ENCODE results near the gene PEF1.

PEF1 gene, protein sequence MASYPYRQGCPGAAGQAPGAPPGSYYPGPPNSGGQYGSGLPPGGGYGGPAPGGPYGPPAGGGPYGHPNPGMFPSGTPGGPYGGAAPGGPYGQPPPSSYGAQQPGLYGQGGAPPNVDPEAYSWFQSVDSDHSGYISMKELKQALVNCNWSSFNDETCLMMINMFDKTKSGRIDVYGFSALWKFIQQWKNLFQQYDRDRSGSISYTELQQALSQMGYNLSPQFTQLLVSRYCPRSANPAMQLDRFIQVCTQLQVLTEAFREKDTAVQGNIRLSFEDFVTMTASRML

DNA sequence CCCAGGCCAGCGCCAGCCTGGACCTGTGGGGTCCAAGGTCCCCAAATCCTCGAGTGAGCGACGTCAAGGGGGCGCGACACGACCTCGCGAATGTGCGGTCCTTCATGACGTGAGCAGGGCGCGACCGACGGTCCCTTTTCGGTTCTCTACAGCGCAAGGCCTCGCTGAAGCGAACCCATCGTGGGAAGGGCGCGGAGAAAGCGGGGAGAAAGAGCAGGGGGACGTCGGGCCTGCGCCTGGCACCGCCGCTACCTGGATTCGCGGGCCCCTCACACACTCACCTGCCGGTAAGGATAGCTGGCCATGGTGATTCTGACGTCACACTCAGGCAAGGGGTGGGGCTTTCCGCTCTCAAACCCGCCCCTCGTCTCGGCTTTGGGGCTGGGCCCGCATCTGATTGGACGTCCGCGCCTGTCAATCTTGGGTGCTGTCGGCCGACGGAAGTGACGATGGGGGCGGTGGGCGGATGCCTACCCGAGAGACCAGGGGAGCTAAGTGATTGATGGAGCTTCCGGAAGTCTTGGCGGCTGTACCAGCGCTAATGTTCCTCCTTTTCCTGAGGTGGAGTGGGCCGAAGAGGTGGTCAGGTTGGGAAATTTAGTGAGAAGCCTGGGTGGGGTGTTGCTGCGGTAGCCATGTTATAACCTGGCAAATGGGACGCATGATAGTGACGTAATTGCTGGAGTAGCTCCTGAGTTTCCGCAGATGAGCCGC, at the start of gene PEF1:
PEF1 (minus strand) TSS at position 317 of the 714 bp plus-strand sequence; CDS start at position 305, 12 bp downstream.
- peak; percentile 99 for DNase-seq (ENCODE audit: low spot score)

DNA sequence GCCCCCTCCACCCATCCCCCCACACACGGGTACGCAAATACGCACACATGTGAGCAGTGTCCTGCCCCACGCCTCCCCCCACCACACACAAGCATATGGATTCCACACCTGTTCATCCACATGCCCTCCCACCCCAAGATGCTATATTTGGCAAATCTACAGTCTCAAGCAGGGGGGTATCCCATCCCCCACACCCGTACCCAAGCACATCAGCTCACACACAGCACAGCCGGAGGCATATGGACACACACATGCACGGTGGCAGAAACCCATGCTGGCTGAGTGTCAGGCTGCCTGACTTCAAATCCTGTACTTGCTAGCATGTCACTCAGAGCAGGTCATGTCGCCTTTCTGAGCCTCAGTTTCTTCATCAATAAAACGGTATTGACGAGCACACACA, 48.6 kb upstream of the PEF1 start:
- DNase-seq (ENCODE audit: low spot score), result no peak

DNA sequence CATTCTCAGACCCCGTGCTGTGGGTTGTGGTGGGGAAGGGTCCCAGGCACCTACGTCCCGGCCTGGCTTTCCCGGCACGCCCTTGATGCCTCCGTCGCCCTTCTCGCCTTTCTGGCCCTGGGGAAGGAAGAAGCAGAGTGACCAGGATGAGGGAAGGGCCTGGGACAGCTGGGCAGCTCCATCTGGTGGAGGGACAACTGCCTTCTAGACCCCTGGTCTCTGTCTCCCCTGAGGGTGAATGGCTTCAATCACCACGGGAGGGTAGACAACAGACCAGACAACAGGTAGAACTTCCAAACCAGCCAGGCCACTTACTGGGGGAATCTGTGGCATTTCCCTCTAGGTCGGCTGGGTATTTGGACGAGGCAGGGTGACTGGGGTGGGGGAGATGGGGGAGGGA, 47.3 kb upstream of the PEF1 start:
- DNase-seq (ENCODE audit: low spot score), result no peak

DNA sequence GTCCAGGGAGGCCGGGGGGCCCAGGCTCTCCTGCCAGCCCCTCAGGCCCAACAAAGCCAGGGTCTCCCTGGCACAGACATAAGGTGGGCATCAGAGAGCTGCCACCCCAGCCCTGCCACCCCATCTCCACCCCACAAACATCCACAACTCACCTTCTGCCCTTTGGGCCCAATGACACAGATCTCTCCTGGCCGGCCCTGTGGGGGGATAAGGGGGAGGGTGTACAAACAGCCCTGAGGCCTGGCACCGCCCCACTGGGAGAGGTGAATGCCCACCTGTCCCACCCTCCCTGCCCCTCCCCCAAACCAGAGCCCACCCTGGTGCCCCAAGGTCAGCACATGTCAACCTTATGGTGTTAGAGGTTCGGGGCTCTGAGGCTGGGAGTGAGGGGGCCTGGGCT, 46.8 kb upstream of the PEF1 start:
- no peak for DNase-seq (ENCODE audit: low spot score)

DNA sequence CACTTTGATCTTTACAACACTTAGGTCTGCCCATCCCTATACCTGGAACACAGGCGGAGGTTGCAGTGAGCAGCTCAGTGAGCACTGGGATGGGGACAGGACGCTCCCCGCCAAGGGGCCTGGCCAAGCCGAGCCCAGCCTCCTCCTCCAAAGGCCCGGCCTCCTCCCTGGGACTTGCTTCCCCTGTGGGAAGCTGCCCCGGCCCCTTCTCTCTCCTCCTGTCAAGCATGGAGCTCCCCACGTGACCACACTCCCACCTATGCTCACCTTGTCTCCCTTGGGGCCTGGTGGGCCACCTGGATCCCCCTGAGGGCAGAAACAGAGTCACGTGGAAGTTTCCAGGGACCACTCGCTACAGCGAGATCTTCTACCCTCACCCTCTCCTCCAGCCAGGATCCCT, 46.2 kb upstream of the PEF1 start:
- no peak for DNase-seq (ENCODE audit: low spot score)

DNA sequence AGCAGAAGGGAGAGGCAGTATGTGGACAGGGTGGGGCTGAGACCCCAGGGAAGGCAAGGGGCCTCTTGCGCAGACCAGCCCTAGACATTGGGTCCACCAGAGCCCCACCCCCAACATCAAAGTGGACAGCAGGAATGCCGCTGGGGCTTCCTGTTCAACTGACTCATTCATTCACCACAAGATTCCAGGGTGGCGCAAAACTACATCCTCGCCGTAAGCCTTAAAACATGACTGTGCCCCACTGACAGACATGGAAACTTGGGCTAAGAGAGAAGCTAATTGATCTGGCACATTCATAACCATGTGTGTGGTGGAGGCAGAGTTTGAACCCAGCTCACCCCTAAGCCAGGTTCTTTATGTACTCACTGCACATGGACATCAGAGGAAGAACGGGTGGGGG, 45.2 kb upstream of the PEF1 start:
- DNase-seq (ENCODE audit: low spot score), result peak; percentile 92

DNA sequence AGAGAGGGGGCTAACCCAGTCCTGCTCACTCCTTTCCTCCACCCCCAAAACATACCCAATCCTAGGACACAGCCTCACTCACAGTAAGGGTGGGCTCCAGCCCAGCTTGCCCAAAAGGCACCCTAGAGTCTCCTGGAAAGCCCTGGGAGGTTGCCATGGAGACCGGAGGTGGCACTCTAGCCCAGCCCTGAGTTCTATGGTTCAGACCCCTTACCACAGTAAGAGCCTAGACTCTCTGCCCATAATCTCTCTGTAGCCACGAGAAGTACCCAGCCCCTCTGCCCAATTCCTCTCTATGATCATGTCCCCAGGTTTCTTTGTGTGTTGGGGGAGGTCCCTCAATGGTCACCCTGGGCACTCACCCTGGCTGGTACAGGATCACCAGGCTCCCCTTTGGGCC, 44.7 kb upstream of the PEF1 start:
- DNase-seq (ENCODE audit: low spot score), result no peak

DNA sequence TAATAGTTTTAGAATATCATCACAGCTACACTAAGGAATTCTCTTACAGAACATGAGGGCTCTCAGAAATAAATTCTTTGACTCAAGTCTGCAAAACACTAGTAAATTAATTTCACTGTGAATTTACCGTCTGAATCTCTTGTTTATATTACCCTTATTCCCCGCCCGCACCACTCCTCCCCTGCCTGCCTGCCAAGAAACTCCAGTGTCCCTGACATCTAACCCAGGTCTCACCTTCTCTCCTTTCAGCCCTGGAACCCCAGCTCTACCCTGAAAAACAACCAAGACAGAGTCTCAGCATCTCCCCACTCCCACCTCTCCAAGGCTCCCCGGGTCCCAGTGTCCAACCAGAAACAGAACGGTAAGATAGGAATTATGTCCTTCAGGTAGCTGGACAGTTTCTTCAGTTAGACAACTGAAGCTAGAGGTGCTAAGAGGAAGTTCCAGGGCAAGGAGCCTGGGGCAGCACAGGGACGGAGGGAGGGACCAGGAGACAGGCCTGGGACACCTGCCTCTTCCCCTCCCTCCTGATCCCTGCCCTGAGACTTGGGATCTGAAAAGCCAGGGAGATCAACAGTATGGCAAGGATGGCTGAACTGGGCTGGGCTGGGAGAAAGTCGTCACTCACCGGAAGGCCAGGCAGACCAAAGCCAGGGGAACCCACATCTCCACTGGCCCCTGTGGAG, 43.7 kb upstream of the PEF1 start:
- DNase-seq (ENCODE audit: low spot score), result no peak

DNA sequence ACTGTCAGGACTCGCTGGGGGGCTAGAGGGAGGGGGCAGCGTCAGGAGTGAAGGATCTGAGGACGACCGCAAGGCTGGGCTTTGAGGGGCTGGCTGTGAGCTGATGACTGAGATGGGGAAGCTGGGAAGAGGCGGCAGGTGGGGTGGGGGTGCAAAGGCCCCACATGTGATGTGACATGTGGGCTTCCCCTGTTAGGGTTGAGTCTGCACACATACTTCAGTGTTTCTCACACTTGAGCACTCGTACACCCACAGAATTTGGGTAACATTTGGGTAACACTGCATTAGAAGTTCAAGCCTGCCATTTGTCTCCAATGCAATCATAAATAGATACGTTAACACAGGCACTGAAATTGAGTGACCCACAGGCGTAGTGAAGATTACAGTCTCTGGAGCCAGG, 42.9 kb upstream of the PEF1 start:
- no peak for DNase-seq (ENCODE audit: low spot score)

DNA sequence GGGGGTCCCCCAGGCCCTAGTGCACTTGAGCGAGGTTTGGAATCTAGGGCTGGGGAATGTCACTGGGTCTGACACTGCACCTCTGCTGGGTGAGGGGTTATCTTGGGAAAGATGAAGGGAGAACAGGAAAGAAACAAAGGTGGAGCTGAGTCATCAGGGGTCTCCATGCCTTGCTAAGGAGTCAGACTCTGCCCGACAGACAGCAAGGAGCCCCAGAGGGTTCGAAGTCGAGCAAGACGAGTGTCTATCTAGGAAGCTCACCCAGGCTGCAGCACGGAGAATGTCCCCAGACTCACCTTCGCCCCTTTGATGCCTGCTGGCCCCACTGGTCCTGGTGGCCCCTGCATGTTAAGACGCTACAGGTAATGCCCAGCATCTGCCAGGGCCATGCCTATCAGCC, 41.1 kb upstream of the PEF1 start:
- DNase-seq (ENCODE audit: low spot score), result no peak

DNA sequence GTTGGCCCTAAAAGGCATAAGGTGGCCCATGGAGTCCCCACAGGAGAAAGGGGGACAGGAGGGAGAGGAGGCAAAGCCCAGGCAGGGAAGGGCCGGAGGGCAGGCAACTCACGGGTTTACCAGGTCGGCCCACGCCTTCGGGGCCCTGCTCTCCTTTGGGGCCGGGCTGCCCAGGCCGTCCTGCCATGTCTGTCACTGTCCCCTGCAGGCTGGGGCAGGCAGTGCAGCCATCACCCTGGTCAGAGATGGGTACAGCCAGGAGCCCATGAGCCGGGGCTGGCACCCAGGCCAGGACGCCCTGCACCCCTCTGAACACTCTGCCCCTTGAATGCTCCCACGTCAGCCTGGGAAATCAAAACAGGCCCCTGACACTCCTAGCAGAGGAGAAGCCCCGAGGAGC, 39.3 kb upstream of the PEF1 start:
- DNase-seq (ENCODE audit: low spot score), result no peak

DNA sequence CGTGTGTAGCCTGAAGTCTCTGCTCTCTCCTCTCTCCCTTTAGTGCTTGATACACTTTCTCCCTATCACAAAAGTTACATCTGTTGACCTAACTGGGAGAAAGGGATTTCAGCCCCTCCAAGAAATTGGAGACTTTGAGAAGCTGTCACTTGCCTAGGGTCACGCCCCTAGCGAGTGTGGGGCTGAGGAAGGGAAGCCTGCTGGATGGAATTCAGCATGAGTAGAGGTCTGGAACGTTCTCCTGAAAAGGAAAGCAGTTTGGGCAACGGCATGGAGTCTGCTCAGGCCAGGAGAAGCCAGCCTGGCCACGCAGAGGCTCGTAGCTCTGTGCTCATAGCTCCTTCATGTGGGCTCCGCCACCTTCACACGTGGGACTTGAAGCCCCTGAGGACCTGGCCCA, 36.7 kb upstream of the PEF1 start:
- no peak for DNase-seq (ENCODE audit: low spot score)

DNA sequence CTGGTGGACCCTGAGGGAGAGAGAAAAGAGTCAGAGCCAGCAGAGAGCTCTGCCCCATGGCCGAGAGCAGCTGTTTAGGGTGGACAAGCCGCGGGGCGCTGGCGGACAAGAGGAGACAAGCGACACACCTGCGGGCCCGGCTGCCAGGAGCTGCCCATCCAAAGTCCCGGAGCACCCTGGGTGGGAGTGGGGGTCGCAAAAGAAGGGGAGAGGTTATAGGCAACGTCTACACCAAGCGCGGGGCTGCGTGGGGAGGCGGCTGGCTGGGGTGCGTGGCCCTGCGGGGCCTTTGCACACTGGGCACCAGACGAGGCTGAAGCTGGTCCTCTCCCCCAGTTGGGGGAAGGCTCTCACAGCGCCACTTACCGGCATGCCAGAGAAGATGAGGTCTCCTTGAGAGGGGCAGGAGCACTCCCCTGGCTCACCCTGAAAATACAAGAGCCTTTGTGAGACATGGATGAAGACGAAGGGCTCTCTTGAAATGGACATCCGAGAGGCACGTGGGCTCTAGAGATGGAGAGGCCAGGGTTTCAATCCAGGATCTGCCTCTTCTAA, 35.1 kb upstream of the PEF1 start:
- DNase-seq (ENCODE audit: low spot score), result no peak

DNA sequence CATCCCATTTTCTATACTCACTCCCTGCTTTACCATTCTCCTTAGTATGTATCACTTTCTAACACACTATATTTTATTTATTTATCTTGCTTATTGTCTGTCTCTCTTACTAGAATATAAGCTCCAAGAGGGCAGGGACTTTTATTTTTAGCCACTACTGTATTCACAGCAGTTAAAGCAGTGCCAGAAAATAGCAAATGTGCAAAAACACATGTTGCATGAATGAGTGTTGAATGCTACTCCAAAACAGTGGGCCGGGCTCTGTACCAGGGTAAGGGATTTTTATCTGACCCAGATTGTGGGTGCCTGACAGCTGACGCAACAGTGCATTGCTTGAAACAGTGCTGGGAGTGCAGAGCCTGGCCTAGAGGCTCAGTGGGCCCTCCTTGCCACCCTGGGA, 34.4 kb upstream of the PEF1 start:
- DNase-seq (ENCODE audit: low spot score), result no peak

DNA sequence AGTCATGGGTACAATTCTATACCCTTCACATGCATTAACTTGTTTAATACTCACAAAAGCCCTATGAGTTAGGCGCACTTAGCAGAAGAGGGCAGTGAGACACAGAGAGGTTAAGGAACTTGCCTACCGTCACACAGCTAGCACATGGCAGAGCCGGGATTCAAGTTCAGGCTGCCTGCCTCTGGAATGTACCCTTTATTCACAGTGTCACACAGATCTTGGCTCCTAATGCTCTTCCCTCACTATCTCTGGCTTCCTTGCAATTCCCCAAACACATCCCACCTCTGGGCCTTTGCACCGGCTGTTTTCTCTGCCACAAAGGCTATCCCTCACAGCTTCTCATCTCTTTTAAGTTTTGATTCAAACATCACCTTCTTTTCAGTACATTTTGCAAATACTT, 34.0 kb upstream of the PEF1 start:
- no peak for DNase-seq (ENCODE audit: low spot score)

DNA sequence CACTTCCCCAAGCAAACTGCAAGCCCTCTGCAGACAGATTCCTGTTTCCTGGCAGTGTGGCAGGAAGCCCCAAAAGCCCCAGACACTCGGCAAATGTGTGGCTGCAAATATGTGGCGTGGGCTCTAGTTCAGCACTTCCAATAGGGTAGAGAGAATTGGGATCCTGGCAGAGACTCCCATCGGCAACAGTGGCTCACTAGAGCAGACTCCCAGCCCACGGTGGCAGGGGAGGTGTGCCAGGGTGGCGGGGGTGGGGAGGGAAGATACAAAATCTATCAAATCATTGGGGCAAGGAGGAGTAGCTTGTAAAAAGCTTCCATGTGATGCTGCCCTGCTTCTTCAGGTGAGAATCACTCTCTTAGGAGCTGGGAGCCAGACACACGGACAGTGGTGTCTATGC, 33.3 kb upstream of the PEF1 start:
- DNase-seq (ENCODE audit: low spot score), result no peak

DNA sequence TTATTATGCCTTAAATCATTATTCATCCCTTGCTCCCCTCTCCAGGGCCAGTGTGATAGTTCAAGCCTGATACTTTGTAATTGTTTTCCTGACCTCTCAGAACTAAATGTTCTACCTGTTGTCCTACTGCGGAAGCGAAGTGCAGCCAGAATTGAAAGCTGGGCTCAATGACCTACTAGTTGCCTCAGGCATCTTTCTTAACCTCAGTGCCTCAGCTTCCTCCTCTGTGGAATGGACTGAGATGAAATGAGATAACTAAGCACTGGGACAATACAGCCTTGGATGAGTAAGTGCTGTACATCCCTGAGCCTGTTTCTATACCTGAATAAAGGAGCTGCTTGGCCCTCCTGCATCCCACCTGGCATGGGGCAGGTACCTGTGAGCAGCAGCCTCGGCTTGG, 32.7 kb upstream of the PEF1 start:
- no peak for DNase-seq (ENCODE audit: low spot score)

DNA sequence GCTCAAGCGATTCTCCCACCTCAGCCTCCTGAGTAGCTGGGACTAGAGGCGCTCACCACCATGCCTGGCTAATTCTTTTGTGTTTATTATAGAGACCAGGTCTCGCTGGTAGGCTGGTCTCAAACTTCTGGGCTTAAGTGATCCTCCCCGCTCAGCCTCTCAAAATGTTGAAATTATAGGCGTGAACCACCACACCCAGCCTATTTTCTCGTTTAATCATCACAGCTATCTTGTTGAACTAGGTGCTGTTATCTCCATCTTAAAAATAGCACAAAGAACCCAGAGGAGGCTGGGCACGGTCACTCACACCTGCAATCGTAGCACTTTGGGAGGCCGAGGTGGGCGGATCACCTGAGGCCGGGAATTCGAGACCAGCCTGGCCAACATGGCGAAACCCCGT, 31.1 kb upstream of the PEF1 start:
- DNase-seq (ENCODE audit: low spot score), result no peak

DNA sequence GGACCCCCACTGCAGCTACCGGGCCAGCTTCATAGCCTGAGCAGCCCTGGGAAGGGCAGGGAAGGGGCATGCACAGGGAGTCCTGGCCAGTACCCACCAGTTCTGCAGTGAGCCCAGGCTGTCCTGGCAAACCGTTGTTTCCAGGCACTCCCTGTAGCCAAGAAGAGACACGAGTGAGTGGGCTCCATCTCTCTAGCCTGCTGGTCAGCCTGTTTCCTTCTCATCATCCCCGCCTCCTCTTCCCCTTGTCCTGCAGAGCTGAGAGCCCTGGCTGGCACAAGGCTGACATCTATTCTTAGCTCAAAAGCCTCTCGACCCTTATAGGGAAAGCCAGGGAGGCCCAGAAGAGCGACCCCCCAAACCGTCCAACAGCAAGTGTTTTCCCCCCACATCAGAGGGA, 30.5 kb upstream of the PEF1 start:
- DNase-seq (ENCODE audit: low spot score), result no peak

DNA sequence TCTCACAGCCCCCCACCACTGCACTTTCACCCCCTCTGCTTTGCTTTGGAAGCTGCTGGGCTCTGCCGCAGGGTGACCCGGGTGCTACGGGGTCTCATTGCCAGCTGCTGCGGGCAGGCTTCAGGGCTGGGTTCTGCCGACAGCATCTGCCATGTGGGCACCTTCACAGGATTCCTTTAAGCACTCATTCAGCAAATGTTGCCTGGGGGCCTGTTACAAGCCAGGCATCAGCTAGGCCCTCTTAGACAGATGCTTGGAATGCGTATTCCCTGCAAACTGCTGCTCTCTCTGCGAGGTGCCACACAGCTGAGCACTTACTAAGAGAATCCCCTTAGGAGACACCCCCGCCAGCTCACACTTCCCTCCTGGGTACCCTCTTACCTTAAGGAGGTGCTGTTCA, 29.9 kb upstream of the PEF1 start:
- no peak for DNase-seq (ENCODE audit: low spot score)

DNA sequence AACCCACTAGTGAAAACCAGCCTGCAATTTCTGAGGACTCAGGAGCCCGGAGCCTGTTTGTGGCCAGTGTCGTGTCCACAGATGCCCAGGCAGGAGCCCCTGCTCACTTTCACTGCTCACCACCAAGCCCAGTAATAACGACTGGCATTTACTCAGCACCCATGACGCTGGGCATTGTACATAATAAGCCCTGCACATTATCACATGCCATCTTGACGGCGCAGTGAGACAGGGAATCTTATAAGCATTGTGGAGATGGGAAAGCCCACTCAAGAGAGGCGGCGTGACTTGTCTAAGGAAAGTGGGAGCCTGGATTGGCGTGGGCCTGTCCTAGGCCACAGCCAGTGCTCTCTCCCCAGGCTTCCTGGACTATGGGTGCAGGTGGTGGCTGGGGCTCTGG, 28.8 kb upstream of the PEF1 start:
- DNase-seq (ENCODE audit: low spot score), result no peak

DNA sequence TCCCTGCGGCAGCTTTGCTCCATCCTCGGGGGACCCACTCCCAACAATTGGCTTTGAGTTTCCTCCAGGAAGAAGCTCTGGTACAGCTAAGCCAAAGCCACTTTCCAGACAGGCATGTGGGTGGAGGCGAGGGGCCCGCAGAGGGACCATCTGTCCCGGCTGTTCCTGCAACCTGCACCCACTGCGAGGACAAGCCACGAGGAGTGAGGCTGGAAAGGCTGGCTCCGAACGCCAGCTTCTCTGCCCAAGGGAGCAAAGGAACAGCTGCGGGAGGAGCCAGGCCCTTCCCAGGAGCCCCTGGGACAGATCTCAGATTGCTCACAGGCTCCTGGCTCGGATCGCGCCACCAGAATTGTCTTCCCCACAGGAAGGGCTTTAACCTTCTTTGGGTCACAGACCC, 28.3 kb upstream of the PEF1 start:
- no peak for DNase-seq (ENCODE audit: low spot score)

DNA sequence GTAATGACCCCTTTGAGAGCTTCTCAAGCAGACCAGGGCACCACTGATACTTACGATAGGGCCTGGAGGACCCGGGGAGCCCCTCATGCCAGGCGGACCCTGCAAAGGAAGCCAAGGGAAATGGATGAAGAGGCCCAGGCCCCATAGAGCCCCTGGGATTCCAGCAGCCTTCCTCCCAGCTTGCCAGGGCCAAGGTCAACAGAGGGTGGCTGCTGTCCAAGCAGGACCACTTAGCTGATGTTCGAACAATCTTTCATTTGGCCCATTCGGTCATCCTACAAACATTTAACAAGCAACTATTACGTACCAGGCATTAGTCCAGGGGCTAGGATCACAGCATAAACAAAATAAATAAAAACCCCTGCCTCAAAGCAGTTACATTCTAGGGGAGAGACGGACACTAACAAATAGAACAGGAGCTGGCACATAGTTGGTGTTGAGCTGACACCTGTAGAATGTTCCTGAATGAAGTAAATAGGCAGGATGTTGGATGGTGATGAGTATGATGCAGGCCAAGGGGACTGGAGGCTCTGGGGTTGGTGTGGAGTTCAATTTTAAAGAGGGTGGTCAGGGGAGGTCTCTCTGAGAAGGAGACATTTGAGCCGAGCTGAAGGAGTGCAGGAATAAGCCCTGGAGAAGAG, 27.0 kb upstream of the PEF1 start:
- DNase-seq (ENCODE audit: low spot score), result no peak

Data from AG08396 (cell line).